Loucy (cell line): ENCODE data around the gene SOWAHA.

Experiments
- CTCF ChIP-seq: fragments of 200-600 bp; sonication (generic); conservative IDR thresholded peaks from 2 replicates; pipeline ENCODE4 v1.5.1; 2014; ENCODE audit warnings: mild to moderate bottlenecking, antibody characterized with exemption, low read length
- EZH2phosphoT487 ChIP-seq: fragments of 200-600 bp; IDR thresholded peaks from 2 replicates; pipeline ENCODE4 v1.6.1; 2018; ENCODE audit warnings: antibody characterized with exemption, mild to moderate bottlenecking, moderate library complexity, borderline replicate concordance

- no peak for TF ChIP-seq CTCF
- TF ChIP-seq EZH2phosphoT487, result no peak
Observed at GRCh38 chr5:132850066-132850465, 37.0 kb downstream of the SOWAHA start.
